GM12864 (cell line): Measurements from ENCODE around the gene PPP1R18.

Source experiments
- DNase-seq: peaks from one replicate; pipeline ENCODE4 v3.0.0-alpha.2; 2011; ENCODE audit warnings: low read depth
- H3K4me3 ChIP-seq: 2 replicates; pipeline ENCODE4 v1.5.1; 2011; ENCODE audit warnings: mild to moderate bottlenecking, low read depth, low read length, control low read depth
- CTCF ChIP-seq: IDR thresholded peaks from 2 replicates; pipeline ENCODE4 v1.5.1; 2011; ENCODE audit warnings: low read depth, mild to moderate bottlenecking, moderate library complexity, low read length, control low read depth, inconsistent platforms; ENCODE audit errors: missing control alignments

Gene PPP1R18

GRCh38 chr6:30705620-30706019, 19.2 kb upstream of the PPP1R18 start:
- DNase-seq = no peak
- no peak overlapping the region for H3K4me3 ChIP-seq
- TF ChIP-seq CTCF = no peak

GRCh38 chr6:30703821-30704220, 17.4 kb upstream of the PPP1R18 start:
- no peak overlapping the region for H3K4me3 ChIP-seq
- no peak for TF ChIP-seq CTCF
- DNase-seq = no peak

- no peak overlapping the region for H3K4me3 ChIP-seq
- DNase-seq = no peak
- no peak for TF ChIP-seq CTCF
Measured at GRCh38 chr6:30703011-30703410, 16.6 kb upstream of the PPP1R18 start.

- DNase-seq = no peak
- H3K4me3 ChIP-seq = no peak overlapping the region
- TF ChIP-seq CTCF = no peak
Measured at GRCh38 chr6:30700340-30700739, 13.9 kb upstream of the PPP1R18 start.

GRCh38 chr6:30696432-30696831, 10.0 kb upstream of the PPP1R18 start:
- no peak overlapping the region for H3K4me3 ChIP-seq
- no peak for DNase-seq
- no peak for TF ChIP-seq CTCF

GRCh38 chr6:30691208-30691847, 4.9 kb upstream of the PPP1R18 start:
- H3K4me3 ChIP-seq = peak overlapping the region; percentile 75
- TF ChIP-seq CTCF = no peak
- DNase-seq = no peak
